Measurements from ENCODE around the gene TEX13D.

DNA sequence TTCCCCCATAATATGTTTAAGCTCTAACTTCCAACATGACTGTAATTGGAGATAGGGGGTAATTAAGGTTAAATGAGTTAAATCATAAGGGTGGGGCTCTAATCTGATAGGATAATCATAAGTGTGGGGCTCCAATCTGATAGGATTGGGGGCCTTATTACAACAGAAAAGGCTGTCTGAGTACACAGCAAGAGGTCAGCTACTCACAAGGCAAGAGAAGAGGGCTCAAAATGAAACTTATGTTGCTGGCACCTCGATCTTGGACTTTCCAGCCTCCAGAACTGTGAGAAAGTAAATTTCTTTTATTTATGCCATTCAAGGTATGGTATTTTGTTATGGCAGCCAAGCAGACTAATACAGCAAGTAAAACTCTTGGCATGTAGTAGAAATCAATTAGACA lies 30.3 kb downstream of the TEX13D start:
- TF ChIP-seq, protein P1, sequence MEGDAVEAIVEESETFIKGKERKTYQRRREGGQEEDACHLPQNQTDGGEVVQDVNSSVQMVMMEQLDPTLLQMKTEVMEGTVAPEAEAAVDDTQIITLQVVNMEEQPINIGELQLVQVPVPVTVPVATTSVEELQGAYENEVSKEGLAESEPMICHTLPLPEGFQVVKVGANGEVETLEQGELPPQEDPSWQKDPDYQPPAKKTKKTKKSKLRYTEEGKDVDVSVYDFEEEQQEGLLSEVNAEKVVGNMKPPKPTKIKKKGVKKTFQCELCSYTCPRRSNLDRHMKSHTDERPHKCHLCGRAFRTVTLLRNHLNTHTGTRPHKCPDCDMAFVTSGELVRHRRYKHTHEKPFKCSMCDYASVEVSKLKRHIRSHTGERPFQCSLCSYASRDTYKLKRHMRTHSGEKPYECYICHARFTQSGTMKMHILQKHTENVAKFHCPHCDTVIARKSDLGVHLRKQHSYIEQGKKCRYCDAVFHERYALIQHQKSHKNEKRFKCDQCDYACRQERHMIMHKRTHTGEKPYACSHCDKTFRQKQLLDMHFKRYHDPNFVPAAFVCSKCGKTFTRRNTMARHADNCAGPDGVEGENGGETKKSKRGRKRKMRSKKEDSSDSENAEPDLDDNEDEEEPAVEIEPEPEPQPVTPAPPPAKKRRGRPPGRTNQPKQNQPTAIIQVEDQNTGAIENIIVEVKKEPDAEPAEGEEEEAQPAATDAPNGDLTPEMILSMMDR (IDR thresholded peaks at IDR 0.05) = no peak
- no peak for TF ChIP-seq POLR2A (IDR thresholded peaks at IDR 0.05)

Data from uterus (tissue), 2 donors.